Pulmonary artery endothelial cell (primary cell): ENCODE measurements around the gene PRR20A. TPM values are rescaled to one million over a fixed set of nuclear protein-coding genes. Genes with fewer than 3 reads are reported as not detected.
"Not testable (repeated sequence)": the region's sequence is repeated elsewhere in the genome, so short reads cannot be mapped to it uniquely, and the experiment has no call there.

ENCODE experiments used
- DNase-seq: peaks from one replicate; pipeline ENCODE4 v3.0.0-alpha.2; 2011; ENCODE audit warnings: low read depth, low spot score
- total RNA-seq: library from RNA; depleted of rRNA; stranded (reverse); fragments of >200 nt; gene quantifications from 2 replicates; pipeline ENCODE4 v1.2.3, GENCODE V29; 2014

PRR20A gene
- not detected in 2 replicates for total RNA-seq

GRCh38 chr13:57140235-57140968 is at the start of gene PRR20A:
Gene PRR20A, plus strand, starts transcription at chr13:57140918. Its CDS starts 387 bp downstream, at chr13:57141305.
- DNase-seq, result not testable (repeated sequence)

- DNase-seq, result no peak
These were observed 25.8 kb upstream of the PRR20A start for GRCh38 chr13:57114945-57115344.

- no peak for DNase-seq
These were observed 17.0 kb upstream of the PRR20A start for GRCh38 chr13:57123681-57124080.

GRCh38 chr13:57128909-57129308 is 11.8 kb upstream of the PRR20A start:
- no peak for DNase-seq

- no peak for DNase-seq
These were observed 4.6 kb upstream of the PRR20A start for GRCh38 chr13:57136093-57136492.

- DNase-seq, result no peak
These were observed 3.1 kb upstream of the PRR20A start for GRCh38 chr13:57137585-57137984.

GRCh38 chr13:57138988-57139387 is 1.7 kb upstream of the PRR20A start:
- no peak for DNase-seq

GRCh38 chr13:57139781-57140180 is 937 bp upstream of the PRR20A start:
- not testable (repeated sequence) for DNase-seq

GRCh38 chr13:57147188-57147587 is 6.5 kb downstream of the PRR20A start, which contains the start of gene PRR20B:
Gene PRR20B, plus strand, starts transcription at chr13:57147488. Its CDS starts 387 bp downstream, at chr13:57147875.
- not testable (repeated sequence) for DNase-seq

- not testable (repeated sequence) for DNase-seq
These were observed 7.4 kb downstream of the PRR20A start for GRCh38 chr13:57148106-57148505.

GRCh38 chr13:57153761-57154160 is 13.0 kb downstream of the PRR20A start, which contains the start of gene PRR20C:
Gene PRR20C, plus strand, starts transcription at chr13:57154061. Its CDS starts 387 bp downstream, at chr13:57154448.
- not testable (repeated sequence) for DNase-seq

- not testable (repeated sequence) for DNase-seq
These were observed 19.6 kb downstream of the PRR20A start, which contains the start of gene PRR20D for GRCh38 chr13:57160332-57160731. Gene PRR20D, plus strand, starts transcription at chr13:57160632. Its CDS starts 387 bp downstream, at chr13:57161019.

- DNase-seq, result not testable (repeated sequence)
These were observed 26.2 kb downstream of the PRR20A start, which contains the start of gene PRR20E for GRCh38 chr13:57166897-57167296. Gene PRR20E, plus strand, starts transcription at chr13:57167197. Its CDS starts 387 bp downstream, at chr13:57167584.

GRCh38 chr13:57191667-57192066 is 50.9 kb downstream of the PRR20A start:
- no peak for DNase-seq

Other genes starting within 250 kb of the PRR20A start
- gene PRR20B, start 6.6 kb downstream of the PRR20A start, total RNA-seq, result not detected in 2 replicates
- not detected in 2 replicates for gene PRR20C, start 13.1 kb downstream of the PRR20A start, total RNA-seq
- not detected in 2 replicates for gene PRR20D, start 19.7 kb downstream of the PRR20A start, total RNA-seq
- not detected in 2 replicates for gene PRR20E, start 26.3 kb downstream of the PRR20A start, total RNA-seq